CD4-positive, alpha-beta memory T cell (primary cell): ENCODE results near the gene FAM131C. TPM values are rescaled to one million over a fixed set of nuclear protein-coding genes. Genes with fewer than 3 reads are reported as not detected.
"Not testable (repeated sequence)": the region's sequence is repeated elsewhere in the genome, so short reads cannot be mapped to it uniquely, and the experiment has no call there.

Experiments
- CTCF ChIA-PET: fragments of 350-600 bp; sonication (Branson Sonifier 250); formaldehyde crosslinking; loops from one replicate; lab custom pipeline; 2021; ENCODE audit warnings: inconsistent platforms; ENCODE audit not compliant: partially characterized antibody; lab: Charles Lee
- POLR2A ChIA-PET: fragments of 350-600 bp; sonication (Branson Sonifier 250); formaldehyde crosslinking; loops from one replicate; lab custom pipeline; 2021; ENCODE audit not compliant: partially characterized antibody; lab: Charles Lee
- DNase-seq, 5 donors: peaks; one replicate each; pipeline versions ENCODE4 v3.0.0 to v3.0.0-alpha.2; 2020 to 2022; ENCODE audit warnings: mixed read lengths in 1 of 5
- H3K27ac ChIP-seq: one replicate; pipeline ENCODE4 v1.7.0; 2013; ENCODE audit warnings: low read depth, low read length
- H3K27me3 ChIP-seq: 2 replicates; pipeline ENCODE4 v1.7.0; 2013; ENCODE audit warnings: mild to moderate bottlenecking, low read length, moderate library complexity; ENCODE audit not compliant: insufficient read depth
- H3K36me3 ChIP-seq: 2 replicates; pipeline ENCODE4 v1.7.0; 2013; ENCODE audit warnings: mild to moderate bottlenecking, low read length, moderate library complexity; ENCODE audit not compliant: insufficient read depth
- H3K4me1 ChIP-seq: 2 replicates; pipeline ENCODE4 v1.7.0; 2013; ENCODE audit warnings: mild to moderate bottlenecking, low read length, moderate library complexity; ENCODE audit not compliant: insufficient read depth
- H3K4me3 ChIP-seq, 2 donors: one replicate each; pipeline ENCODE4 v1.7.0; 2013; ENCODE audit warnings: low read length in 2 of 2, mild to moderate bottlenecking in 1 of 2
- H3K9me3 ChIP-seq, 2 donors: one replicate each; pipeline ENCODE4 v1.7.0; 2013; ENCODE audit warnings: low read length in 2 of 2, control low read depth in 1 of 2; ENCODE audit not compliant: control insufficient read depth in 1 of 2
- H3K27ac Mint-ChIP-seq, 7 donors: one replicate each; pipeline ENCODE4 v1.8.0; 2020 to 2021; ENCODE audit warnings: mixed read lengths in 7 of 7, mild to moderate bottlenecking in 6 of 7, inconsistent platforms in 3 of 7, moderate library complexity in 3 of 7
- H3K27me3 Mint-ChIP-seq, 2 donors: one replicate each; pipeline ENCODE4 v1.8.0; 2020 to 2021; ENCODE audit warnings: mixed read lengths in 2 of 2
- H3K36me3 Mint-ChIP-seq, 2 donors: one replicate each; pipeline ENCODE4 v1.8.0; 2020 to 2021; ENCODE audit warnings: mixed read lengths in 2 of 2, inconsistent platforms in 1 of 2, mild to moderate bottlenecking in 1 of 2
- H3K4me1 Mint-ChIP-seq, 4 donors: one replicate each; pipeline ENCODE4 v1.8.0; 2020 to 2021; ENCODE audit warnings: mixed read lengths in 4 of 4, mild to moderate bottlenecking in 1 of 4
- H3K4me3 Mint-ChIP-seq, 8 donors: one replicate each; pipeline ENCODE4 v1.8.0; 2020 to 2021; ENCODE audit warnings: mixed read lengths in 8 of 8, mild to moderate bottlenecking in 7 of 8, moderate library complexity in 6 of 8, inconsistent platforms in 3 of 8
- H3K9me3 Mint-ChIP-seq, 8 donors: one replicate each; pipeline ENCODE4 v1.8.0; 2020 to 2021; ENCODE audit warnings: mixed read lengths in 8 of 8, mild to moderate bottlenecking in 5 of 8, inconsistent platforms in 3 of 8, moderate library complexity in 1 of 8
- intact Hi-C: fragments of 100-400 bp; cut with micrococcal nuclease; formaldehyde crosslinking; loops from one replicate; pipeline ENCODE4 v1.15.1; 2023
- polyA plus RNA-seq, 2 donors: library from polyadenylated mRNA; unstranded; fragments of 300-500 nt; fragmentation: Illumina TruSeq; gene quantifications; one replicate each; pipeline ENCODE4 v1.2.3, GENCODE V29; 2021
- total RNA-seq, 2 experiments: library from RNA; stranded (reverse); gene quantifications; one replicate each; pipeline ENCODE4 v1.2.3, GENCODE V29; 2021

FAM131C gene
- total and polyA plus RNA-seq, 4 experiments from 2014 or later, result 0.11 TPM; not detected in 3

GRCh38 chr1:16043521-16043920 is 29.9 kb downstream of the FAM131C start, which contains the start of gene CLCNKB:
Gene CLCNKB, plus strand, starts transcription at chr1:16043782. Its CDS starts 711 bp downstream, at chr1:16044493.
- Histone ChIP-seq H3K4me1 (peaks cover under 1% of the 10 kb centered on the region), H3K9me3 (no peaks in the 10 kb centered on the region), H3K27ac (no peak within 1 kb of the TSS), H3K4me3 (no peak within 1 kb of the TSS), H3K36me3 (no peaks in the 10 kb centered on the region), H3K27me3 (no peaks in the 10 kb centered on the region)
- Mint-ChIP-seq H3K27me3 (peaks cover 4 to 14% of the 10 kb centered on the region in 2 donors), H3K9me3 (no peaks in the 10 kb centered on the region), H3K27ac (no peak within 1 kb of the TSS), H3K36me3 (no peaks in the 10 kb centered on the region), H3K4me3 (no peak within 1 kb of the TSS), H3K4me1 (peaks cover 0 to 5% (median 1%) of the 10 kb centered on the region in 4 donors)
- peak in 1 of 5 donors; percentile 22 for DNase-seq
- ChIA-PET CTCF (interaction anchor here (1.6 kb wide), 1 partner anchor 11 kb away, joined by 3 read pairs; no protein-coding TSS in a partner anchor), POLR2A (no interaction called here)
- intact Hi-C loops, result no loop called here

GRCh38 chr1:16042654-16043053 is 30.8 kb downstream of the FAM131C start:
- H3K4me3 ChIP-seq, POLR2A ChIA-PET, H3K36me3 ChIP-seq, H3K4me3 Mint-ChIP-seq, H3K9me3 ChIP-seq, H3K27ac Mint-ChIP-seq, H3K4me1 Mint-ChIP-seq, intact Hi-C loops, H3K9me3 Mint-ChIP-seq, H3K4me1 ChIP-seq, H3K27ac ChIP-seq, H3K27me3 ChIP-seq, DNase-seq, H3K36me3 Mint-ChIP-seq: not testable (repeated sequence)
- CTCF ChIA-PET, result interaction anchor here (1.5 to 1.6 kb wide), 2 partner anchors 12 to 251 kb away, joined by 3 read pairs; no protein-coding TSS in a partner anchor
- H3K27me3 Mint-ChIP-seq, result peaks cover 4 to 12% of the 10 kb centered on the region in 2 donors

- H3K4me1 Mint-ChIP-seq, result no peaks in the 10 kb centered on the region
- no peak overlapping the region for H3K4me3 Mint-ChIP-seq
- H3K36me3 ChIP-seq, result no peaks in the 10 kb centered on the region
- ChIA-PET CTCF (interaction anchor here (1.5 kb wide), 2 partner anchors 32 to 250 kb away, joined by 3 read pairs; no protein-coding TSS in a partner anchor), POLR2A (no interaction called here)
- H3K36me3 Mint-ChIP-seq, result no peaks in the 10 kb centered on the region
- no peak overlapping the region for H3K4me3 ChIP-seq
- intact Hi-C loops, result no loop called here
- no peak overlapping the region for H3K27ac Mint-ChIP-seq
- H3K27me3 Mint-ChIP-seq, result peaks cover 2 to 8% of the 10 kb centered on the region in 2 donors
- H3K27ac ChIP-seq, result no peak overlapping the region
- H3K9me3 ChIP-seq, result no peaks in the 10 kb centered on the region
- H3K27me3 ChIP-seq, result no peaks in the 10 kb centered on the region
- DNase-seq, result peak in 1 of 5 donors; percentile 7
- no peaks in the 10 kb centered on the region for H3K4me1 ChIP-seq
- H3K9me3 Mint-ChIP-seq, result peaks cover 0 to 1% (median 0%) of the 10 kb centered on the region in 8 donors
Measured at GRCh38 chr1:16042096-16042495, 31.4 kb downstream of the FAM131C start.

GRCh38 chr1:16041200-16041599 is 32.3 kb downstream of the FAM131C start:
- H3K9me3 ChIP-seq, result no peaks in the 10 kb centered on the region
- Mint-ChIP-seq H3K27me3 (peaks cover 3 to 8% of the 10 kb centered on the region in 2 donors), H3K36me3 (no peaks in the 10 kb centered on the region), H3K27ac (no peak overlapping the region), H3K4me3 (no peak overlapping the region), H3K9me3 (peaks cover 0 to 1% (median 0%) of the 10 kb centered on the region in 8 donors), H3K4me1 (no peaks in the 10 kb centered on the region)
- H3K4me3 ChIP-seq, result no peak overlapping the region
- no peak overlapping the region for H3K27ac ChIP-seq
- CTCF ChIA-PET, result interaction anchor here (1.5 kb wide), 2 partner anchors 31 to 249 kb away, joined by 3 read pairs; no protein-coding TSS in a partner anchor
- no peaks in the 10 kb centered on the region for H3K36me3 ChIP-seq
- no peak for DNase-seq
- H3K27me3 ChIP-seq, result no peaks in the 10 kb centered on the region
- no peaks in the 10 kb centered on the region for H3K4me1 ChIP-seq
- POLR2A ChIA-PET, result no interaction called here
- intact Hi-C loops, result no loop called here

GRCh38 chr1:16039871-16040270 is 33.6 kb downstream of the FAM131C start:
- H3K4me3 Mint-ChIP-seq, POLR2A ChIA-PET, H3K27ac Mint-ChIP-seq, H3K9me3 Mint-ChIP-seq, CTCF ChIA-PET, H3K27me3 Mint-ChIP-seq, H3K27ac ChIP-seq, H3K4me1 Mint-ChIP-seq, H3K4me1 ChIP-seq, intact Hi-C loops, H3K36me3 Mint-ChIP-seq, H3K9me3 ChIP-seq, H3K36me3 ChIP-seq, H3K4me3 ChIP-seq, H3K27me3 ChIP-seq: not testable (repeated sequence)
- peak in 1 of 5 donors; percentile 3 for DNase-seq

GRCh38 chr1:16038620-16038912 is 34.9 kb downstream of the FAM131C start:
- H3K27me3 Mint-ChIP-seq, result peaks cover 3 to 5% of the 10 kb centered on the region in 2 donors
- DNase-seq, result peak in 1 of 5 donors; percentile 24
- Histone ChIP-seq H3K4me3 (no peak overlapping the region), H3K36me3 (no peaks in the 10 kb centered on the region), H3K9me3 (no peaks in the 10 kb centered on the region), H3K4me1 (no peaks in the 10 kb centered on the region), H3K27ac (no peak overlapping the region), H3K27me3 (no peaks in the 10 kb centered on the region)
- H3K36me3 Mint-ChIP-seq, result no peaks in the 10 kb centered on the region
- H3K27ac Mint-ChIP-seq, result no peak overlapping the region
- H3K4me1 Mint-ChIP-seq, result no peaks in the 10 kb centered on the region
- H3K4me3 Mint-ChIP-seq, result no peak overlapping the region
- peaks cover 0 to 1% (median 0%) of the 10 kb centered on the region in 8 donors for H3K9me3 Mint-ChIP-seq
- ChIA-PET POLR2A (no interaction called here), CTCF (interaction anchor here (1.1 kb wide), 1 partner anchor 31 kb away, joined by 3 read pairs; no protein-coding TSS in a partner anchor)
- intact Hi-C loops, result no loop called here

GRCh38 chr1:16036461-16036860 is 37.0 kb downstream of the FAM131C start:
- H3K27ac Mint-ChIP-seq, H3K27me3 Mint-ChIP-seq, H3K4me1 Mint-ChIP-seq, H3K27ac ChIP-seq, H3K9me3 Mint-ChIP-seq, H3K36me3 Mint-ChIP-seq, intact Hi-C loops, H3K4me3 Mint-ChIP-seq, H3K4me1 ChIP-seq, POLR2A ChIA-PET, H3K9me3 ChIP-seq, H3K36me3 ChIP-seq, H3K27me3 ChIP-seq, H3K4me3 ChIP-seq: not testable (repeated sequence)
- CTCF ChIA-PET, result interaction anchor here (1.3 to 1.4 kb wide), 2 partner anchors 19 to 27 kb away, joined by 3 read pairs; no protein-coding TSS in a partner anchor
- peak in 1 of 5 donors; percentile 2 for DNase-seq
